H1 (cell line): ENCODE results near the gene SRPRA. TPM values are rescaled to one million over a fixed set of nuclear protein-coding genes. Genes with fewer than 3 reads are reported as not detected.

Experiments
- CTCF ChIA-PET: fragments of 300-600 bp; sonication (Branson Sonifier 250); formaldehyde crosslinking; loops from one replicate; lab custom pipeline; 2021; ENCODE audit not compliant: partially characterized antibody; lab: Charles Lee
- POLR2A ChIA-PET: fragments of 300-600 bp; sonication (Branson Sonifier 250); formaldehyde crosslinking; loops from one replicate; lab custom pipeline; 2021; ENCODE audit warnings: inconsistent platforms; ENCODE audit not compliant: partially characterized antibody; lab: Charles Lee
- DNase-seq, 2 experiments: peaks; one replicate each; pipeline versions ENCODE4 v3.0.0 to v3.0.0-alpha.2; 2010 to 2022; ENCODE audit warnings: low spot score in 2 of 2, low read depth in 1 of 2, mixed read lengths in 1 of 2
- FAIRE-seq: peaks from 2 replicates; lab custom pipeline; 2011; peaks lifted over from hg19 to GRCh38; lab: Jason Lieb, UNC
- H2AFZ ChIP-seq: 2 replicates; pipeline ENCODE4 v1.8.1; 2012; ENCODE audit warnings: low read length, inconsistent platforms
- H2AK5ac ChIP-seq: 2 replicates; pipeline ENCODE4 v1.6.1; 2013; ENCODE audit warnings: low read depth, low read length
- H2BK120ac ChIP-seq: replicated peaks from 2 replicates; pipeline ENCODE3; 2013; ENCODE audit warnings: low read depth, low read length, inconsistent platforms
- H2BK12ac ChIP-seq: 2 replicates; pipeline ENCODE4 v1.6.1; 2013; ENCODE audit warnings: low read depth, low read length
- H2BK15ac ChIP-seq: 2 replicates; pipeline ENCODE4 v1.6.1; 2013; ENCODE audit warnings: low read length
- H2BK20ac ChIP-seq: 2 replicates; pipeline ENCODE4 v1.6.1; 2013; ENCODE audit warnings: low read length
- H2BK5ac ChIP-seq: 2 replicates; pipeline ENCODE4 v1.6.1; 2013; ENCODE audit warnings: low read depth, low read length
- H3K14ac ChIP-seq: 2 replicates; pipeline ENCODE4 v1.6.1; 2013; ENCODE audit warnings: inconsistent platforms; ENCODE audit not compliant: insufficient read length
- H3K18ac ChIP-seq: 2 replicates; pipeline ENCODE4 v1.6.1; 2013; ENCODE audit warnings: low read length; ENCODE audit errors: extremely low read depth
- H3K23ac ChIP-seq: 2 replicates; pipeline ENCODE4 v1.6.1; 2013; ENCODE audit warnings: inconsistent platforms; ENCODE audit not compliant: insufficient read length
- H3K23me2 ChIP-seq: 2 replicates; pipeline ENCODE4 v1.6.1; 2013; ENCODE audit warnings: low read depth, low read length
- H3K27ac ChIP-seq: 2 replicates; pipeline ENCODE4 v1.6.1; 2011; ENCODE audit warnings: low read depth, low read length, inconsistent platforms
- H3K27me3 ChIP-seq, 4 experiments: replicated peaks in 1 of 4; 1 replicate in 1 of 4; 2 replicates in 3 of 4; pipeline versions ENCODE4 v1.6.1 to v1.8.1; 2011 to 2013; ENCODE audit warnings: low read length in 3 of 4, mild to moderate bottlenecking in 3 of 4, inconsistent platforms in 2 of 4, mixed read lengths in 2 of 4, moderate library complexity in 1 of 4; ENCODE audit not compliant: control insufficient read depth in 3 of 4, insufficient read depth in 3 of 4; ENCODE audit errors: extremely low read depth in 1 of 4
- H3K36me3 ChIP-seq, 4 experiments: 2 replicates each; pipeline versions ENCODE4 v1.6.1 to v1.8.1; 2011 to 2013; ENCODE audit warnings: mild to moderate bottlenecking in 4 of 4, low read length in 3 of 4, moderate library complexity in 2 of 4, control low read depth in 1 of 4, inconsistent platforms in 1 of 4; ENCODE audit not compliant: insufficient read depth in 4 of 4, control insufficient read depth in 2 of 4
- H3K4ac ChIP-seq: replicated peaks from 2 replicates; pipeline ENCODE3; 2013; ENCODE audit warnings: low read length, low read depth, mixed read lengths, inconsistent platforms; ENCODE audit not compliant: insufficient read length
- H3K4me1 ChIP-seq, 4 experiments: replicated peaks in 1 of 4; 1 replicate in 1 of 4; 2 replicates in 3 of 4; pipeline versions ENCODE4 v1.6.1 to v1.8.1; 2011 to 2013; ENCODE audit warnings: low read length in 3 of 4, inconsistent platforms in 2 of 4, mixed read lengths in 1 of 4; ENCODE audit not compliant: insufficient read depth in 4 of 4, control insufficient read depth in 3 of 4
- H3K4me2 ChIP-seq, 2 experiments: 2 replicates each; pipeline versions ENCODE4 v1.6.1 to v1.8.1; 2011 to 2013; ENCODE audit warnings: low read depth in 2 of 2, low read length in 2 of 2, control low read depth in 1 of 2, inconsistent platforms in 1 of 2, mild to moderate bottlenecking in 1 of 2; ENCODE audit not compliant: insufficient read depth in 1 of 2
- H3K4me3 ChIP-seq, 4 experiments: fragments of 200-600, 300-600 bp in 1 of 4; sonication (generic), shearing (Covaris generic), sonication (Bioruptor Twin) in 1 of 4; 2 replicates each; pipeline versions ENCODE4 v1.5.1 to v1.8.1; 2011 to 2016; ENCODE audit warnings: low read length in 4 of 4, low read depth in 3 of 4, control low read depth in 2 of 4, inconsistent platforms in 2 of 4, mild to moderate bottlenecking in 2 of 4, mixed read lengths in 1 of 4, moderate library complexity in 1 of 4; ENCODE audit not compliant: insufficient read depth in 2 of 4; ENCODE audit errors: extremely low read depth in 1 of 4
- H3K56ac ChIP-seq: replicated peaks from 2 replicates; pipeline ENCODE3; 2013; ENCODE audit warnings: low read depth, mild to moderate bottlenecking, mixed read lengths, low read length, inconsistent platforms; ENCODE audit not compliant: insufficient read length
- H3K79me1 ChIP-seq: 2 replicates; pipeline ENCODE4 v1.6.1; 2013; ENCODE audit warnings: low read depth, low read length, control low read depth
- H3K79me2 ChIP-seq, 2 experiments: 2 replicates each; pipeline versions ENCODE4 v1.6.1 to v1.8.1; 2012 to 2013; ENCODE audit warnings: low read length in 2 of 2, mild to moderate bottlenecking in 2 of 2, inconsistent platforms in 1 of 2; ENCODE audit not compliant: insufficient read depth in 2 of 2, control insufficient read depth in 1 of 2
- H3K9ac ChIP-seq, 4 experiments: replicated peaks in 1 of 4; 1 replicate in 1 of 4; 2 replicates in 3 of 4; pipeline versions ENCODE4 v1.6.1 to v1.8.1; 2011 to 2013; ENCODE audit warnings: low read depth in 3 of 4, low read length in 3 of 4, control low read depth in 2 of 4, mild to moderate bottlenecking in 2 of 4, moderate library complexity in 2 of 4, inconsistent platforms in 1 of 4; ENCODE audit errors: extremely low read depth in 1 of 4
- H3K9me3 ChIP-seq, 2 experiments: 2 replicates each; pipeline versions ENCODE4 v1.6.1 to v1.8.1; 2012 to 2013; ENCODE audit warnings: mild to moderate bottlenecking in 2 of 2, moderate library complexity in 2 of 2, control low read depth in 1 of 2, inconsistent platforms in 1 of 2, low read depth in 1 of 2, low read length in 1 of 2, mixed read lengths in 1 of 2; ENCODE audit not compliant: insufficient read depth in 2 of 2
- H4K20me1 ChIP-seq, 2 experiments: replicated peaks in 1 of 2; 2 replicates each; pipeline versions ENCODE3 to v1.8.1; 2011 to 2013; ENCODE audit warnings: inconsistent platforms in 2 of 2, low read length in 2 of 2, mild to moderate bottlenecking in 1 of 2; ENCODE audit not compliant: insufficient read depth in 2 of 2, control insufficient read depth in 1 of 2
- H4K5ac ChIP-seq: 2 replicates; pipeline ENCODE4 v1.6.1; 2013; ENCODE audit warnings: low read length, low read depth, mixed read lengths, inconsistent platforms; ENCODE audit not compliant: insufficient read length
- H4K8ac ChIP-seq: 2 replicates; pipeline ENCODE4 v1.8.0; 2013; ENCODE audit warnings: mild to moderate bottlenecking, moderate library complexity, low read length, inconsistent platforms; ENCODE audit not compliant: insufficient read depth; ENCODE audit errors: extremely low read depth
- H4K91ac ChIP-seq: replicated peaks from 2 replicates; pipeline ENCODE3; 2013; ENCODE audit warnings: low read length, mixed read lengths, inconsistent platforms; ENCODE audit not compliant: insufficient read length
- BCL11A ChIP-seq, 2 experiments: IDR thresholded peaks; one replicate each; pipeline ENCODE4 v1.6.1; 2011; ENCODE audit warnings: low read depth in 2 of 2, low read length in 2 of 2, mild to moderate bottlenecking in 2 of 2
- EGR1 ChIP-seq: IDR thresholded peaks from 2 replicates; pipeline ENCODE4 v1.6.1; 2011; ENCODE audit warnings: low read depth, low read length, borderline replicate concordance
- GABPA ChIP-seq: IDR thresholded peaks from 2 replicates; pipeline ENCODE4 v1.6.1; 2011; ENCODE audit warnings: mild to moderate bottlenecking, low read length, moderate library complexity, borderline replicate concordance; ENCODE audit not compliant: insufficient read depth
- HDAC2 ChIP-seq, 2 experiments: fragments of 300-600 bp in 1 of 2; sonication (generic) in 1 of 2; IDR thresholded peaks; 2 replicates each; pipeline ENCODE4 v1.6.1; 2011 to 2012; ENCODE audit warnings: low read depth in 2 of 2, low read length in 2 of 2, mild to moderate bottlenecking in 2 of 2, moderate library complexity in 2 of 2, borderline replicate concordance in 1 of 2, inconsistent platforms in 1 of 2
- KDM1A ChIP-seq: fragments of 200-600, 300-600 bp; sonication (generic); IDR thresholded peaks from 2 replicates; pipeline ENCODE4 v1.7.1; 2016; ENCODE audit warnings: mild to moderate bottlenecking, low read length, borderline replicate concordance
- KDM4A ChIP-seq: IDR thresholded peaks from one replicate; pipeline ENCODE4 v1.7.1; 2012; ENCODE audit warnings: low read depth, mild to moderate bottlenecking, moderate library complexity, low read length, inconsistent platforms; ENCODE audit not compliant: severe bottlenecking
- USF2 ChIP-seq: IDR thresholded peaks from 2 replicates; pipeline ENCODE4 v1.6.1; 2011; ENCODE audit warnings: low read length, improper control_type of control experiment
- WGBS, 2 experiments: shearing (Covaris generic) in 1 of 2; methylation state at CpG; one replicate each; pipeline versions ENCODE4 v1.1.6 to v1.1.7; 2013 to 2015; ENCODE audit warnings: low lambda C conversion rate in 2 of 2, mixed read lengths in 2 of 2, inconsistent platforms in 1 of 2, low coverage in 1 of 2, missing lambda C conversion rate in 1 of 2; ENCODE audit not compliant: insufficient replicate concordance in 2 of 2, insufficient coverage in 1 of 2, insufficient read length in 1 of 2; ENCODE audit errors: extremely low coverage in 1 of 2, missing lambda C conversion rate in 1 of 2; 5-methylcytosine and 5-hydroxymethylcytosine counted together
- polyA plus RNA-seq, 7 experiments: library from polyadenylated mRNA; depleted of rRNA in 3 of 7; stranded (reverse) in 5 of 7; unstranded in 2 of 7; fragments of >200 nt in 5 of 7; fragments of 200-250 nt in 2 of 7; gene quantifications; 1 replicate in 5 of 7; 2 replicates in 1 of 7; 4 replicates in 1 of 7; pipeline versions ENCODE4 v1.2.1 to v1.2.3, GENCODE V29; 2011 to 2013; ENCODE audit warnings: missing spikeins in 2 of 7, mixed read lengths in 2 of 7
- total RNA-seq: library from RNA; stranded (reverse); fragmentation: NEBNext Ultra II Directional; extraction: Animal tissue kit (Norgen Biotek cat#: 25700); gene quantifications from 2 replicates; pipeline ENCODE4 v1.2.1, GENCODE V29; 2021

The SRPRA gene
- total and polyA plus RNA-seq, 2 of the 8 experiments (the other 6 are each of a cell fraction or from before 2014, with no cell fraction given) = 57.6 to 62.0 TPM

- WGBS, 2 experiments = 93% methylated on average over 4 of the region's 4 CpGs; no CpG with 5 or more reads in 1 of the 2 experiments
- Histone ChIP-seq H4K91ac (no peak overlapping the region), H3K79me2 (peaks cover 0 to 6% of the 10 kb centered on the region in 2 experiments; a peak in 2 of 4 replicates), H3K18ac (no peak overlapping the region), H2BK12ac (no peak overlapping the region), H3K4me2 (no peak overlapping the region), H2AFZ (no peak overlapping the region), H3K9ac (no peak overlapping the region), H3K36me3 (peaks cover 0 to 3% (median under 1%) of the 10 kb centered on the region in 4 experiments; a peak in 1 of 8 replicates), H2BK15ac (no peak overlapping the region), H3K14ac (no peak overlapping the region), H3K4ac (no peak overlapping the region), H3K23ac (no peak overlapping the region), H4K8ac (no peak overlapping the region), H3K23me2 (peaks cover 3% of the 10 kb centered on the region), H3K27ac (no peak overlapping the region), H3K79me1 (peaks cover 2% of the 10 kb centered on the region; the same call in 1 of the 2 replicates), H3K4me1 (peaks cover 0 to 5% (median 2%) of the 10 kb centered on the region in 4 experiments; a peak in 4 of 7 replicates), H4K5ac (no peak overlapping the region), H3K9me3 (no peaks in the 10 kb centered on the region), H2BK5ac (no peak overlapping the region), H4K20me1 (peaks cover 0 to 1% of the 10 kb centered on the region in 2 experiments), H2AK5ac (no peak overlapping the region), H2BK20ac (no peak overlapping the region), H3K4me3 (no peak overlapping the region), H2BK120ac (no peak overlapping the region), H3K27me3 (no peaks in the 10 kb centered on the region), H3K56ac (no peak overlapping the region)
- no peak for TF ChIP-seq USF2
- no peak for TF ChIP-seq KDM1A
- TF ChIP-seq BCL11A (IDR thresholded peaks at IDR 0.05; ENCODE audit: low read depth in 2 of 2, low read length in 2 of 2) = no peak
- no peak for TF ChIP-seq GABPA
- TF ChIP-seq HDAC2 (IDR thresholded peaks at IDR 0.05; ENCODE audit: borderline replicate concordance in 1 of 2, low read depth in 2 of 2, low read length in 2 of 2) = no peak
- TF ChIP-seq EGR1 = no peak
- TF ChIP-seq KDM4A = no peak
- ChIA-PET CTCF (interaction anchor here (0.6 to 4.8 kb wide), 15 partner anchors 8 to 172 kb away, joined by 3 to 24 read pairs (median 5); no protein-coding TSS in a partner anchor), POLR2A (interaction anchor here (0.7 kb wide), 1 partner anchor 22 kb away, joined by 3 read pairs; no protein-coding TSS in a partner anchor)
- FAIRE-seq = no peak
- DNase-seq = no peak
Measured at GRCh38 chr11:126308271-126308671, 39.6 kb upstream of the SRPRA start.
